Measurements from ENCODE around the gene CHRM2. TPM values are rescaled to one million over a fixed set of nuclear protein-coding genes. Genes with fewer than 3 reads are reported as not detected.

The CHRM2 gene
- total RNA-seq, 2 experiments from 2014 or later: not detected

DNA sequence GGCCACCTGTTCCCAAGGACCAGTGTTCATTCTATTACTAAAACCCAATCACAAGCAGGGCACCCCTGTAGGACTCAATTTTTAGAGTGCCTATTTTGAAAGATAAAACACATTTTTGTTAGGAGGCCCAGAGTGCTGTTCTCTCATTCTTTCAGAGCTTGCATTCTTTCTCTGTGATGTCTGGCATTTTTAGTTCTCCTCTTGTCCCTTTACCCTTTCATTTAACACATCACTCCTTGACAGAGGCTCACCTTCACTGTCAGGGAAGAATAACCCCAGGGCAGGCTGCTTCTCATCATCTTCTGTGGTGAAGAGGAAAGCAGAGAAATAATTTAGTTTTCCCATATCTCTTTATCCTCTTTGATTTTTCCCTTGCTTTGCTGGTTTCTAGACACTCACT lies 73.9 kb downstream of the CHRM2 start:
- intact Hi-C loops (cut with micrococcal nuclease): no loop called here
- Mint-ChIP-seq H3K4me1 (ENCODE audit: low read depth) (no peaks in the 10 kb centered on the region), H3K36me3 (ENCODE audit: low read depth) (no peaks in the 10 kb centered on the region), H3K9me3 (no peaks in the 10 kb centered on the region), H3K4me3 (no peak overlapping the region), H3K27me3 (ENCODE audit: low read depth) (no peaks in the 10 kb centered on the region), H3K27ac (no peak overlapping the region)
- CTCF ChIA-PET: no interaction called here
- no peak for DNase-seq

GRCh38 chr7:136942994-136943393 lies 74.5 kb downstream of the CHRM2 start:
- DNase-seq: no peak
- H3K27me3 Mint-ChIP-seq (ENCODE audit: low read depth): no peaks in the 10 kb centered on the region
- H3K4me3 Mint-ChIP-seq: no peak overlapping the region
- intact Hi-C loops (cut with micrococcal nuclease): no loop called here
- H3K9me3 Mint-ChIP-seq: no peaks in the 10 kb centered on the region
- no peaks in the 10 kb centered on the region for H3K36me3 Mint-ChIP-seq (ENCODE audit: low read depth)
- H3K4me1 Mint-ChIP-seq (ENCODE audit: low read depth): no peaks in the 10 kb centered on the region
- H3K27ac Mint-ChIP-seq: no peak overlapping the region
- CTCF ChIA-PET: no interaction called here

GRCh38 chr7:136947347-136947746 lies 78.9 kb downstream of the CHRM2 start:
- intact Hi-C loops (cut with micrococcal nuclease): no loop called here
- DNase-seq: no peak
- Mint-ChIP-seq H3K4me1 (ENCODE audit: low read depth) (no peaks in the 10 kb centered on the region), H3K4me3 (no peak overlapping the region), H3K9me3 (no peaks in the 10 kb centered on the region), H3K27ac (no peak overlapping the region), H3K27me3 (ENCODE audit: low read depth) (no peaks in the 10 kb centered on the region), H3K36me3 (ENCODE audit: low read depth) (no peaks in the 10 kb centered on the region)
- CTCF ChIA-PET: no interaction called here

DNA sequence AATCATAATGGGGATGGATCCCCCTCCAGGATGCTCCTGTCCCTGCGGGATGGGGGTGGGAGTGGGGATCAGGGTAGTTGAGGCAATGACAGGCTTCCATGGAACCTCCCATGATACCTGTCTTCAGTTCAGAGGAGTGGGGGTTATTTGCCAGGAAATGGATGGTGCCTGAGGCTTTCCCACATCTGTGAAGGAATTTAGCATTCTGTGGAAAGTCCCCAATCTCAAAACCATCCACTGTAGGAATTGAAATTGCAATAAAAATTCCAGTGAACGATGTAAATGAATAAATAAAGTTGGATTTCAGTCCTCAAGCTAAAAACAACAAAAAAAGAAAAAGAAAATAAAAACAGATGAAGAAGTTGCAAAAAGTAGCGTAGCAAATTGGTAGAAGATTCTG lies 81.9 kb downstream of the CHRM2 start:
- Mint-ChIP-seq H3K4me1 (ENCODE audit: low read depth) (no peaks in the 10 kb centered on the region), H3K27me3 (ENCODE audit: low read depth) (no peaks in the 10 kb centered on the region), H3K4me3 (no peak overlapping the region), H3K9me3 (peaks cover 4% of the 10 kb centered on the region), H3K27ac (no peak overlapping the region), H3K36me3 (ENCODE audit: low read depth) (no peaks in the 10 kb centered on the region)
- DNase-seq: no peak
- intact Hi-C loops (cut with micrococcal nuclease): no loop called here
- CTCF ChIA-PET: no interaction called here

- peaks cover 4% of the 10 kb centered on the region for H3K9me3 Mint-ChIP-seq
- H3K4me3 Mint-ChIP-seq: no peak overlapping the region
- no peak overlapping the region for H3K27ac Mint-ChIP-seq
- H3K36me3 Mint-ChIP-seq (ENCODE audit: low read depth): no peaks in the 10 kb centered on the region
- CTCF ChIA-PET: no interaction called here
- intact Hi-C loops (cut with micrococcal nuclease): no loop called here
- no peaks in the 10 kb centered on the region for H3K4me1 Mint-ChIP-seq (ENCODE audit: low read depth)
- H3K27me3 Mint-ChIP-seq (ENCODE audit: low read depth): no peaks in the 10 kb centered on the region
- no peak for DNase-seq
These were observed 84.9 kb downstream of the CHRM2 start for GRCh38 chr7:136953386-136953785.

- Mint-ChIP-seq H3K9me3 (peaks cover 9% of the 10 kb centered on the region), H3K27me3 (ENCODE audit: low read depth) (no peaks in the 10 kb centered on the region), H3K4me3 (no peak overlapping the region), H3K4me1 (ENCODE audit: low read depth) (no peaks in the 10 kb centered on the region), H3K27ac (no peak overlapping the region), H3K36me3 (ENCODE audit: low read depth) (no peaks in the 10 kb centered on the region)
- CTCF ChIA-PET: no interaction called here
- intact Hi-C loops (cut with micrococcal nuclease): no loop called here
- no peak for DNase-seq
These were observed 87.8 kb downstream of the CHRM2 start for GRCh38 chr7:136956232-136956631.

DNA sequence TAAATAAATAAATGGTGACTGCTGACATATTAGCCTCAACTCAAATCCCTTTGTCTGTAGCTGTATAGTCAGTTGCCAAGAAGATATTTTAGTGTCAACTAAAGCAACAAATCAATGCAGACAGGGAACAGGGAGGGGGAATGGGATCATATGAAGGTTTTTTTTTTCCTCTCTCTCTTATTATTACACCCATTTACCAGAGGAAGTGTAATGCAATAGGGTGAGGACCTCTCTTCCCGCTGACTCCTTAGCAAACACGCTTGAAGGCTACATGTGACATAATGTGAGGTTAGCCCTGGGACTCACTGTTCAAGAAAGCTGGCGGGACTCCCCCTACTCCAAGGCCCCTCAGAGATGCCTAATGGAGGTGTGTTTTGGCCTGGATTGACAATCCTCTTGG lies 88.2 kb downstream of the CHRM2 start:
- intact Hi-C loops (cut with micrococcal nuclease): no loop called here
- H3K4me3 Mint-ChIP-seq: no peak overlapping the region

GRCh38 chr7:136957391-136957790 lies 88.9 kb downstream of the CHRM2 start:
- DNase-seq: no peak
- Mint-ChIP-seq H3K4me3 (no peak overlapping the region), H3K27me3 (ENCODE audit: low read depth) (no peaks in the 10 kb centered on the region), H3K4me1 (ENCODE audit: low read depth) (no peaks in the 10 kb centered on the region), H3K9me3 (peaks cover 9% of the 10 kb centered on the region), H3K27ac (no peak overlapping the region), H3K36me3 (ENCODE audit: low read depth) (no peaks in the 10 kb centered on the region)
- CTCF ChIA-PET: no interaction called here
- intact Hi-C loops (cut with micrococcal nuclease): no loop called here

More for the DNA sequence above, 88.2 kb downstream of the CHRM2 start:
- peaks cover 9% of the 10 kb centered on the region for H3K9me3 Mint-ChIP-seq
- no peak overlapping the region for H3K27ac Mint-ChIP-seq
- no peaks in the 10 kb centered on the region for H3K4me1 Mint-ChIP-seq (ENCODE audit: low read depth)
- no peaks in the 10 kb centered on the region for H3K36me3 Mint-ChIP-seq (ENCODE audit: low read depth)
- H3K27me3 Mint-ChIP-seq (ENCODE audit: low read depth): no peaks in the 10 kb centered on the region
- DNase-seq: no peak
- CTCF ChIA-PET: interaction anchor here (0.7 kb wide), 1 partner anchor 632 kb away, joined by 3 read pairs; no protein-coding TSS in a partner anchor

DNA sequence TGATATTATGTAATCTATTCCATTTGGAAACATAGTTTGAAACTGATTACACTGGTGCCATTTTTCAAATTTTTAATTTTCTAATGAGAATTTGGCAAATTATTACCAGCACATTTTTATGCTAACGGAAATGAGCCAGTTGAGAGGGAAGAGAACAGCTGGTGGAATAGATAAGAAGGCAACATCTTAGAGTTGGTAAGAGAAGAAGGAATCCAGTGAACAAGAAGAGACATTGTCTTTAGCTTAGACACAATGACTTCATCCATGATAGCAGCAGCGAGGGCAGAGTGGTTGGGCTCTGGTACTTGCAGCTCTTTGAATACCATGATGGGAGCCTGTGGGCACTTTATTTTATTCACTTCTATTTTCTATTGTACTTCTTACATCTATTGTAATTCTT lies 89.6 kb downstream of the CHRM2 start:
- Mint-ChIP-seq H3K4me1 (ENCODE audit: low read depth) (no peaks in the 10 kb centered on the region), H3K27me3 (ENCODE audit: low read depth) (no peaks in the 10 kb centered on the region), H3K9me3 (peaks cover 5% of the 10 kb centered on the region), H3K36me3 (ENCODE audit: low read depth) (no peaks in the 10 kb centered on the region), H3K4me3 (no peak overlapping the region), H3K27ac (no peak overlapping the region)
- DNase-seq: no peak
- intact Hi-C loops (cut with micrococcal nuclease): no loop called here
- CTCF ChIA-PET: no interaction called here

DNA sequence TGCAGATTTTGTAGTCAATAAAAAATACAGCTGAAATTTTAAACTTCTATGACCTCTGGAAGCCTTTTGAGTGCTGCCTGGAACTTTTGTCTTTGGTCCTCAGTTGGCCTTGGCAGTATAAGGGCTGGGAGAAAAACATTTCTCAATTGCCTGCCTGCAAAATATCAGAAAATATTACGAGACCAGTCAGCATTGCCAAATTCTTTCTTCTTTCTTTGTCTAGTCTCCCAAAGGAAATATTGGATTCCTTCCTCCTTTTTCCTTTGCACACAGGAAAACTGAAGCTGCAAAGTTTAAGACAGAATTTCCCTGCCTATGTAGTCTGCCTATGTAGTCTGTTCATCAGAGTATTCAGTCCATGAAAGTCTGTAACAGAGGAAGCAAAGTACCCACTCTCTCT lies 95.9 kb downstream of the CHRM2 start:
- H3K4me3 Mint-ChIP-seq: no peak overlapping the region
- intact Hi-C loops (cut with micrococcal nuclease): no loop called here
- H3K27ac Mint-ChIP-seq: no peak overlapping the region
- CTCF ChIA-PET: no interaction called here
- peaks cover under 1% of the 10 kb centered on the region for H3K9me3 Mint-ChIP-seq
- H3K36me3 Mint-ChIP-seq (ENCODE audit: low read depth): no peaks in the 10 kb centered on the region
- H3K27me3 Mint-ChIP-seq (ENCODE audit: low read depth): no peaks in the 10 kb centered on the region
- DNase-seq: no peak
- no peaks in the 10 kb centered on the region for H3K4me1 Mint-ChIP-seq (ENCODE audit: low read depth)

DNA sequence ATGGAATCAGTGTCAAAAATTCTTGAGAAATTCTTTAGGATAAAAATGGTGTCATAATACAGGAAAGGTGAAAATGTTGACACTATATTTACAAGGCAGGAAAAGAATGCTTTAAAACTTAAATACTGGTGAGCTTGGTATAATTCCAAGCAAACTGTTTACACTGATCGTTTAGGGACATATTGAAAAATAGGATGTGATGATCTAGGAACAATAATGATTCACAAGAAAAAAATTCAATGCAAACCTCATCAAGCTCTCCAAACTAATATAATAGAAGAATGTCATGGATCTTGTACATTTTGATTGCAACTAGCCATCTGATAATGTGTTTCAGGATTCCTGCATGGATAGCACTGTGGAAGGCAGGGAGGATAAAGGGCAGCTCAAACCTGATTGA lies 98.4 kb downstream of the CHRM2 start:
- H3K9me3 Mint-ChIP-seq: no peaks in the 10 kb centered on the region
- H3K27me3 Mint-ChIP-seq (ENCODE audit: low read depth): no peaks in the 10 kb centered on the region
- no peak overlapping the region for H3K4me3 Mint-ChIP-seq
- no peaks in the 10 kb centered on the region for H3K36me3 Mint-ChIP-seq (ENCODE audit: low read depth)
- CTCF ChIA-PET: no interaction called here
- no peak overlapping the region for H3K27ac Mint-ChIP-seq
- no peaks in the 10 kb centered on the region for H3K4me1 Mint-ChIP-seq (ENCODE audit: low read depth)
- intact Hi-C loops (cut with micrococcal nuclease): no loop called here
- DNase-seq: no peak

GRCh38 chr7:136969761-136970160 lies 101.3 kb downstream of the CHRM2 start:
- peaks cover 4% of the 10 kb centered on the region for H3K9me3 Mint-ChIP-seq
- H3K4me3 Mint-ChIP-seq: no peak overlapping the region
- no peak overlapping the region for H3K27ac Mint-ChIP-seq
- H3K27me3 Mint-ChIP-seq (ENCODE audit: low read depth): no peaks in the 10 kb centered on the region
- CTCF ChIA-PET: no interaction called here
- no peaks in the 10 kb centered on the region for H3K4me1 Mint-ChIP-seq (ENCODE audit: low read depth)
- no peaks in the 10 kb centered on the region for H3K36me3 Mint-ChIP-seq (ENCODE audit: low read depth)
- intact Hi-C loops (cut with micrococcal nuclease): no loop called here
- DNase-seq: no peak

DNA sequence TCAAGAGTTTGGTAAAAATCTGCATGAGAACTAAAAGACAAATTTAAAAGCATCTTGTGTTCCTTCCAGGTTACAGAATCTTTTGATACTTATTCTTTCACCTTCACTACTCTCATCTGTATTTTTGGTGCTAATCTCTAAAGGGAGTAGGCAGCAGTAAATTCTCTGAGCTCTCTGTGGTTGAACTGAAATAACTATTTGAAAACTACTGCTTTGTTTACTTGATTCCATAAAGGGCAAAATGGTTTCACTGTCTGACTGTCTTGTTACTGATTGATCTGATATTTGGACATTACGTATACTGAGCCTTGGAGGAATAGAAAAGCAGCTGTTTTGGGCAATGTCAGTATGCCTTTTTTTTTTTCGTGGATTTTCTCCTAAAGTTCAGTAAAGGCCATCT lies 103.3 kb downstream of the CHRM2 start:
- DNase-seq: no peak
- Mint-ChIP-seq H3K27ac (no peak overlapping the region), H3K36me3 (ENCODE audit: low read depth) (no peaks in the 10 kb centered on the region), H3K27me3 (ENCODE audit: low read depth) (no peaks in the 10 kb centered on the region), H3K9me3 (peaks cover 4% of the 10 kb centered on the region), H3K4me3 (no peak overlapping the region), H3K4me1 (ENCODE audit: low read depth) (no peaks in the 10 kb centered on the region)
- intact Hi-C loops (cut with micrococcal nuclease): no loop called here
- CTCF ChIA-PET: no interaction called here
